GM21390 (cell line): ENCODE measurements around the gene GNAO1.
"Not testable (repeated sequence)": the region's sequence is repeated elsewhere in the genome, so short reads cannot be mapped to it uniquely, and the experiment has no call there.

Source experiments
- ATAC-seq: cut with Tn5 transposase; IDR thresholded peaks from one replicate; pipeline ENCODE4 v1.9.1; 2021; ENCODE audit not compliant: unreplicated experiment

The GNAO1 gene

GRCh38 chr16:56387396-56387795 lies 196.1 kb downstream of the GNAO1 start:
- ATAC-seq: no peak

- ATAC-seq: no peak
Observed at GRCh38 chr16:56388209-56388608, 196.9 kb downstream of the GNAO1 start.

- no peak for ATAC-seq
Observed at GRCh38 chr16:56389554-56389953, 198.3 kb downstream of the GNAO1 start.

GRCh38 chr16:56396724-56397123 lies 205.4 kb downstream of the GNAO1 start:
- not testable (repeated sequence) for ATAC-seq

GRCh38 chr16:56399047-56399446 lies 207.8 kb downstream of the GNAO1 start:
- no peak for ATAC-seq

GRCh38 chr16:56399486-56399885 lies 208.2 kb downstream of the GNAO1 start:
- no peak for ATAC-seq

- ATAC-seq: no peak
Observed at GRCh38 chr16:56400458-56400857, 209.2 kb downstream of the GNAO1 start.

- no peak for ATAC-seq
Observed at GRCh38 chr16:56401482-56401881, 210.2 kb downstream of the GNAO1 start.

- ATAC-seq: no peak
Observed at GRCh38 chr16:56405977-56406672, 214.8 kb downstream of the GNAO1 start.
